DOHH2 (cell line): ENCODE measurements around the gene GSG1.

Experiments used
- CTCF ChIP-seq: fragments of 200-600 bp; sonication (generic); IDR thresholded peaks from one replicate; pipeline ENCODE4 v1.5.1; 2014; ENCODE audit warnings: antibody characterized with exemption, mild to moderate bottlenecking, low read depth, low read length; ENCODE audit not compliant: poor library complexity, severe bottlenecking
- EZH2phosphoT487 ChIP-seq: fragments of 200-600 bp; sonication (generic); IDR thresholded peaks from 2 replicates; pipeline ENCODE4 v1.6.1; 2017; ENCODE audit warnings: borderline replicate concordance, mild to moderate bottlenecking, antibody characterized with exemption, low read length, moderate library complexity, mixed read lengths

DNA sequence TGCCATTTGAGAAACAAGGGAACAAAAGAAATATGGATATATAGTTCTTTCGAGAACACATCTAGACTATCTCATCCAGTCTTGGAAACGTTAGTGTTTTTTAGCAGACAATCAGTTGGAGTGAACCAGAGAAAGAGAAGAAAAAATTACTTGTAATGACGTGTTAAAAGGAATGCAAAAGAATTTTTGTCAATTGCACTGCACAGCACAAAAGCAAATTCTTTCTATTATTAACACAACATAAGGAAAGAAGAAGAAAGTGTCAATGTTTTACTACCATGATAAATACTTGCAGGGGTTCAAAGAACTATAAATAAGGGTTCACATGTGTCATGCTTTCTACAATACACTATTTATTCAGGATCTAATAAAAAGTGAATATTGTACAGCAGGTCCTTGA, 27.5 kb upstream of the GSG1 start:
- TF ChIP-seq CTCF = no peak
- no peak for TF ChIP-seq EZH2phosphoT487
